Measurements from ENCODE around the gene PAK4.
"Not testable (repeated sequence)": the region's sequence is repeated elsewhere in the genome, so short reads cannot be mapped to it uniquely, and the experiment has no call there.

The PAK4 gene

GRCh38 chr19:39100500-39101166 lies 25.0 kb upstream of the PAK4 start:
- DNase-seq (ENCODE audit: low read depth): no peak

- DNase-seq (ENCODE audit: low read depth): no peak
These were observed 22.4 kb upstream of the PAK4 start for GRCh38 chr19:39103151-39103550.

GRCh38 chr19:39104186-39104596 lies 21.4 kb upstream of the PAK4 start:
- DNase-seq (ENCODE audit: low read depth): no peak

GRCh38 chr19:39106194-39106593 lies 19.4 kb upstream of the PAK4 start:
- no peak for DNase-seq (ENCODE audit: low read depth)

GRCh38 chr19:39109641-39110040 lies 15.9 kb upstream of the PAK4 start:
- no peak for DNase-seq (ENCODE audit: low read depth)

- peak; percentile 41 for DNase-seq (ENCODE audit: low read depth)
These were observed 15.2 kb upstream of the PAK4 start for GRCh38 chr19:39110263-39110967.

GRCh38 chr19:39111593-39112199 lies 13.9 kb upstream of the PAK4 start:
- no peak for DNase-seq (ENCODE audit: low read depth)

- DNase-seq (ENCODE audit: low read depth): no peak
These were observed 13.2 kb upstream of the PAK4 start for GRCh38 chr19:39112338-39112890.

- no peak for DNase-seq (ENCODE audit: low read depth)
These were observed 12.4 kb upstream of the PAK4 start for GRCh38 chr19:39113199-39113598.

GRCh38 chr19:39115105-39115847 lies 10.3 kb upstream of the PAK4 start:
- DNase-seq (ENCODE audit: low read depth): no peak

- not testable (repeated sequence) for DNase-seq (ENCODE audit: low read depth)
These were observed 8.6 kb upstream of the PAK4 start for GRCh38 chr19:39117023-39117422.

GRCh38 chr19:39119830-39120229 lies 5.8 kb upstream of the PAK4 start:
- no peak for DNase-seq (ENCODE audit: low read depth)

- DNase-seq (ENCODE audit: low read depth): no peak
These were observed 2.5 kb upstream of the PAK4 start for GRCh38 chr19:39122934-39123731.

- no peak for DNase-seq (ENCODE audit: low read depth)
These were observed 1.3 kb upstream of the PAK4 start for GRCh38 chr19:39124136-39124764.

- DNase-seq (ENCODE audit: low read depth): no peak
These were observed 410 bp upstream of the PAK4 start for GRCh38 chr19:39125199-39125553.

- DNase-seq (ENCODE audit: low read depth): no peak
These were observed 964 bp downstream of the PAK4 start for GRCh38 chr19:39126312-39127187.

GRCh38 chr19:39127812-39128515 lies 2.4 kb downstream of the PAK4 start:
- no peak for DNase-seq (ENCODE audit: low read depth)

- DNase-seq (ENCODE audit: low read depth): no peak
These were observed 3.0 kb downstream of the PAK4 start for GRCh38 chr19:39128516-39129079.

- no peak for DNase-seq (ENCODE audit: low read depth)
These were observed 3.5 kb downstream of the PAK4 start for GRCh38 chr19:39129116-39129515.
